ENCODE results near the gene PTPN3.
"Not testable (repeated sequence)": the region's sequence is repeated elsewhere in the genome, so short reads cannot be mapped to it uniquely, and the experiment has no call there.

Gene PTPN3

DNA sequence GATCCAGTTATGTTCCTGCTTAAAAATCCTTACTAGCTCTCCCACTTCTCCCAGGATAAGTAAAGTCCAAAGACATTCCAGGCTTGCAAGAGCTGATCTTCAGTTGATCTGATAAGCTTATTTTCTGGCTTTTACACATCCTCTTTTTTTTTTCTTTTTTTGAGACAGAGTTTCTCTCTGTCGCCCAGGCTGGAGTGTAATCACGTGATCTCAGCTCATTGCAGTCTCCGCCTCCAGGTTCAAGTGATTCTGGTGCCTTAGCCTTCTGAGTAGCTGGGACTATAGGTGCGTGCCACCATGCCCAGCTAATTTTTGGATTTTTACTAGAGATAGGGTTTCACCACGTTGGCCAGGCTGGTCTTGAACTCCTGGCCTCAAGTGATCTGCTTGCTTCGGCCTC, 37.3 kb upstream of the PTPN3 start:
- no peak overlapping the region for H3K4me3 ChIP-seq (replicated peaks in 1 of 2; ENCODE audit: low read depth in 2 of 2, low read length in 2 of 2)
- no peak for DNase-seq (ENCODE audit: low read depth in 2 of 2)
- TF ChIP-seq, protein P1, sequence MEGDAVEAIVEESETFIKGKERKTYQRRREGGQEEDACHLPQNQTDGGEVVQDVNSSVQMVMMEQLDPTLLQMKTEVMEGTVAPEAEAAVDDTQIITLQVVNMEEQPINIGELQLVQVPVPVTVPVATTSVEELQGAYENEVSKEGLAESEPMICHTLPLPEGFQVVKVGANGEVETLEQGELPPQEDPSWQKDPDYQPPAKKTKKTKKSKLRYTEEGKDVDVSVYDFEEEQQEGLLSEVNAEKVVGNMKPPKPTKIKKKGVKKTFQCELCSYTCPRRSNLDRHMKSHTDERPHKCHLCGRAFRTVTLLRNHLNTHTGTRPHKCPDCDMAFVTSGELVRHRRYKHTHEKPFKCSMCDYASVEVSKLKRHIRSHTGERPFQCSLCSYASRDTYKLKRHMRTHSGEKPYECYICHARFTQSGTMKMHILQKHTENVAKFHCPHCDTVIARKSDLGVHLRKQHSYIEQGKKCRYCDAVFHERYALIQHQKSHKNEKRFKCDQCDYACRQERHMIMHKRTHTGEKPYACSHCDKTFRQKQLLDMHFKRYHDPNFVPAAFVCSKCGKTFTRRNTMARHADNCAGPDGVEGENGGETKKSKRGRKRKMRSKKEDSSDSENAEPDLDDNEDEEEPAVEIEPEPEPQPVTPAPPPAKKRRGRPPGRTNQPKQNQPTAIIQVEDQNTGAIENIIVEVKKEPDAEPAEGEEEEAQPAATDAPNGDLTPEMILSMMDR (IDR thresholded peaks at IDR 0.05; ENCODE audit: low read depth, low read length), result no peak

- DNase-seq (ENCODE audit: low read depth in 2 of 2), result no peak
- H3K4me3 ChIP-seq (replicated peaks in 1 of 2; ENCODE audit: low read depth in 2 of 2, low read length in 2 of 2), result no peak overlapping the region
- TF ChIP-seq, protein P1 (IDR thresholded peaks at IDR 0.05; ENCODE audit: low read depth, low read length), result no peak
Observed at GRCh38 chr9:109534151-109534550, 36.0 kb upstream of the PTPN3 start.

- not testable (repeated sequence) for DNase-seq (ENCODE audit: low read depth in 2 of 2); H3K4me3 ChIP-seq (replicated peaks in 1 of 2; ENCODE audit: low read depth in 2 of 2, low read length in 2 of 2)
Observed at GRCh38 chr9:109532652-109533051, 34.5 kb upstream of the PTPN3 start.

DNA sequence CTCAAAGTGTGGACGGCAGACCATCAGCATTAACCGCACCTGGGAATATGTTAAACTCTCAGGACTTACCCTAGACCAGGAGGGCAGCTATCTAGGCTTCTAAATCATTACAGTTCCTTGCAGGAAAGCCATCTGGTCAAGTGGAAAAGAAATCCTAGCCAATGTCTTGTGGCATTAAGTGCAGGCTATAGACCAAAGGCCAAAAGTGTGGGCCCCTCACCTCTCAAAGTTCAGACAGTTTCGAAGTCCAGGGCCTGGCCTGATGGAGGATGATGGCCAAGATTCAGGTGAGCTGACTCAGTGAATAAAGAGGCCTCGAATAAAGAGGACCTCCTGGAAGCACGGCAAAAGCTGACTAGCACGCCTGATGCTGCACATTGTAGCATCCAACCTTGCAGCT, 24.0 kb upstream of the PTPN3 start:
- DNase-seq (ENCODE audit: low read depth in 2 of 2), result no peak
- no peak overlapping the region for H3K4me3 ChIP-seq (replicated peaks in 1 of 2; ENCODE audit: low read depth in 2 of 2, low read length in 2 of 2)
- TF ChIP-seq, protein P1 (IDR thresholded peaks at IDR 0.05; ENCODE audit: low read depth, low read length), result no peak

DNA sequence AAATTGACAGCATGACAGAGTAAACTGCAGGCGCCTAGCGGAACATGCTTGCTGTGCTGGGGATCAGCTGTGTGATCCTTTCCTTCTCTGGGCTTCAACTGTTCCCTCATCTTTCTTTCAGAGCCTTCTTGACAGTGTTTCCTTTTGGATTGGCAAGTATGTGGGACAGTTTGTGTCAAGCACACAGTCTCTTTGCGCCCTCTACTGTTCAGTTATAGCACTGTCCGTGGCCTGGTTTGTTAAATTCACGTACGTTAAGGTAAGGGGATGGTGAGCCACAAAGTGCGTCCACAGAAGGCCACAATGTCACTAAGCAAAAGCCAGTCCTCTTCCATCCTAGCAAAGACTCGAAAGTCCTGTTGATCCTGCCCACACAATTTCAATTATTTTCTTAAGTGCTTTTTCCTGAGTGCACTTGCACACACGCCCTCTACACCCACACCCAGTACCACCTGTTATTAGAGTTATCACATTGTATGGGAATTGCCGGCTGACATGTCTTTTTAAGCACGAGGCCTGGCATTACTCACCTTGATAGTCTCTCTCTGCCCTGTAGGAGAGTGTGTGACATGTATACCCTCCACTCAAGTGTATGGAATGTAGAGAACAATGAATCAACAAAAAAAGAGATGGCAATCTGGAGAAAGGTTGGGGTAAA, 22.5 kb upstream of the PTPN3 start:
- DNase-seq (ENCODE audit: low read depth in 2 of 2), result peak; percentile 81 to 84
- no peak overlapping the region for H3K4me3 ChIP-seq (replicated peaks in 1 of 2; ENCODE audit: low read depth in 2 of 2, low read length in 2 of 2)
- TF ChIP-seq, protein P1 (IDR thresholded peaks at IDR 0.05; ENCODE audit: low read depth, low read length), result peak; percentile 92

- no peak overlapping the region for H3K4me3 ChIP-seq (replicated peaks in 1 of 2; ENCODE audit: low read depth in 2 of 2, low read length in 2 of 2)
- TF ChIP-seq, protein P1 (IDR thresholded peaks at IDR 0.05; ENCODE audit: low read depth, low read length), result no peak
- DNase-seq (ENCODE audit: low read depth in 2 of 2), result no peak
Observed at GRCh38 chr9:109519366-109519765, 21.3 kb upstream of the PTPN3 start.

GRCh38 chr9:109518621-109519335, 20.7 kb upstream of the PTPN3 start:
- TF ChIP-seq, protein P1 (IDR thresholded peaks at IDR 0.05; ENCODE audit: low read depth, low read length), result no peak
- no peak overlapping the region for H3K4me3 ChIP-seq (replicated peaks in 1 of 2; ENCODE audit: low read depth in 2 of 2, low read length in 2 of 2)
- DNase-seq (ENCODE audit: low read depth in 2 of 2), result no peak

All from cardiac fibroblast (primary cell).